NCI-H146 (cell line): ENCODE measurements around the gene IGSF21.
"Not testable (repeated sequence)": the region's sequence is repeated elsewhere in the genome, so short reads cannot be mapped to it uniquely, and the experiment has no call there.

Experiments
- DNase-seq: peaks from one replicate; lab custom pipeline; 2025; lab: John Stamatoyannopoulos, UW

IGSF21 gene

GRCh38 chr1:18400347-18401102, 292.9 kb downstream of the IGSF21 start:
- no peak for DNase-seq

DNA sequence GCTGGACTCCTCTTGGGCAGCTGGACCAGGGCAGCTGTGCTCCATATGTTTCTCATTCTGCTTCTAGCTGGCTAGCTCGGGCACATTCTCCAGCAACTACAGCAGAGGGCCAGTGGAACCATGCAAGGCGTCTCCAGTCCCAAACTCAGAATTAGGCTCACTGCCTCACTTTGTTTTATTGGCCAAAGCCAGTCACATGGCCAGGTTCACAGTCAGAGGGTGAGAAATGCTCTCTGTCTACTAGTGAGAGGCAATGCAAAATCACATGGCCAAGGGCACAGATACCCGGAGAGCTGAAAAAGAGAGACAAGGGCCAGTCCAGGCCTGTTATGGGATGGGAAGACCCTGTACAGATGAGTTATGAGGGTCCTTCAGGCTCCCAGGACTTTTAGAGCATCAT, 294.3 kb downstream of the IGSF21 start:
- no peak for DNase-seq

- no peak for DNase-seq
Observed at GRCh38 chr1:18404460-18404859, 296.9 kb downstream of the IGSF21 start.

GRCh38 chr1:18407166-18408045, 299.8 kb downstream of the IGSF21 start:
- DNase-seq = no peak

- DNase-seq = no peak
Observed at GRCh38 chr1:18408656-18409370, 301.2 kb downstream of the IGSF21 start.

DNA sequence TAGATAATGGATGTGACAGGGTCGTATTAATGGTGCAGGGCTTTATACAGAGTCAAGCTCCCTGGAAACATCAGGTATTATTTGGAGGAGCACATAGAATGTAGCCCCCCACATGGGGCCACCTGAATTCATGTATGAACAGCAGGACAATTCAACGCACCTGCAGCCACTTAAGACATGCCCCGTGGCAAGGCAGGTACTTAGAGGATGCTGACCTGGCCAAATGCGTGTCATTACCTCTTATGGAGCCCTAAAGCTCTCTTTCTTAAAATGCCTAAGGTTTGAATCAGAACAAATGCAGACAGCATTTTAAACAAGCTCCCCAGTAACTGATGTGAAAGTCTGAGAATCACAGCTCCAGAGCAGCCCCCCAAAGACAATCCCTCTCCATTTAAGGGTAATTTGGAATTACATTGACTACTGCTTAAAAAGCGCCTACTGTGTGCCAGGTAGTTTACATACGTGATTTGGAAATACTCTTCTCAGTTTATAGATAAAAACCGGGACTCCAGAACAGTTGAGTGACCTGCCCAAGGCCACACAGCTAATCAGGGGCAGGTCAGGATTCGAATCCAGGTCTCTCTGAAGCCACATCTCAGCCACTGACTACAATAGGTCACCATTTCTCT, 302.1 kb downstream of the IGSF21 start:
- DNase-seq = no peak

GRCh38 chr1:18410407-18410806, 302.8 kb downstream of the IGSF21 start:
- no peak for DNase-seq

- no peak for DNase-seq
Observed at GRCh38 chr1:18411321-18411720, 303.7 kb downstream of the IGSF21 start.

GRCh38 chr1:18411820-18412641, 304.4 kb downstream of the IGSF21 start:
- no peak for DNase-seq

- DNase-seq = no peak
Observed at GRCh38 chr1:18412882-18413353, 305.3 kb downstream of the IGSF21 start.

- no peak for DNase-seq
Observed at GRCh38 chr1:18413541-18414305, 306.1 kb downstream of the IGSF21 start.

GRCh38 chr1:18414321-18414720, 306.7 kb downstream of the IGSF21 start:
- DNase-seq = no peak

DNA sequence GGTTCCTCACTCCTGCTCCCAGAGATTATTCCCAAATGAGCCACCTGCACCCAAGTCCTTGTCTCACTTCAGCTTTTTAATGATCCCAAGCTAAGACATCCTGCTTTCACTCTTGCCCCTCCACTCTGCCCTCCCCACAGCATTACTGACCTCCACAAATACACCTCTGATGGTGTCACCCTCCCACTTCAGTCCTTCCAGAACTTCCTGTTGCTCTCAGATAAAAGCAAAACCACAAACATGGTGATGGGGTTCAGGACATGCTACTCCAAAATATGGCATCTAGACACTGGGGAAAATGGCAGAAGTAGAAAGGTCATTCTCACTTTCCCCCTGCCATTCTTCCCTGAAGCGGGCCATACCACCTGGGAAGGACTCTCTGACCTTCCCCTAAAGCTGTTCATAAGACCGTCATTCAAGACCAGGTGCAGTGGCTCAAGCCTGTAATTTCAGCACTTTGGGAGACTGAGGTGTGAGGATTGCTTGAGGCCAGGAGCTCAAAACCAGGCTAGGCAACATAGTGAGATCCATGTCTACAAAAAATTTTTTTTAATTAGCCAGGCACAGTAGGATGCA, 307.4 kb downstream of the IGSF21 start:
- no peak for DNase-seq

GRCh38 chr1:18415448-18416027, 307.9 kb downstream of the IGSF21 start:
- no peak for DNase-seq

DNA sequence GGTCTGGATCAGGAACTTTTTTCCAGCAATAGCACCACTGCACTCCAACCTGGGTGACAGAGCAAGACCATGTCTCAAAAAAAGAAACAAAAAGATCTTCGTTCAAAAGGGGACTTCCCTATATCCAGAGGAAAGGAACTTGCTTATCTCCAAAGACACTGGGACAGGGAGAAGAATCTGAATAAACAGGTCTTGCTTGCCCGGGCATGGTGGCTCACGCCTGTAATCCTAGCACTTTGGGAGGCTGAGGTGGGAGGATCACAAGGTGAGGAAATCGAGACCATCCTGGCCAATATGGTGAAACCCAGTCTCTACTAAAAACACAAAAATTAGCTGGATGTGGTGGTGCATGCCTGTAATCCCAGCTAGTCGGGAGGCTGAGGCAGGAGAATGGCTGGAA, 308.5 kb downstream of the IGSF21 start:
- DNase-seq = not testable (repeated sequence)

DNA sequence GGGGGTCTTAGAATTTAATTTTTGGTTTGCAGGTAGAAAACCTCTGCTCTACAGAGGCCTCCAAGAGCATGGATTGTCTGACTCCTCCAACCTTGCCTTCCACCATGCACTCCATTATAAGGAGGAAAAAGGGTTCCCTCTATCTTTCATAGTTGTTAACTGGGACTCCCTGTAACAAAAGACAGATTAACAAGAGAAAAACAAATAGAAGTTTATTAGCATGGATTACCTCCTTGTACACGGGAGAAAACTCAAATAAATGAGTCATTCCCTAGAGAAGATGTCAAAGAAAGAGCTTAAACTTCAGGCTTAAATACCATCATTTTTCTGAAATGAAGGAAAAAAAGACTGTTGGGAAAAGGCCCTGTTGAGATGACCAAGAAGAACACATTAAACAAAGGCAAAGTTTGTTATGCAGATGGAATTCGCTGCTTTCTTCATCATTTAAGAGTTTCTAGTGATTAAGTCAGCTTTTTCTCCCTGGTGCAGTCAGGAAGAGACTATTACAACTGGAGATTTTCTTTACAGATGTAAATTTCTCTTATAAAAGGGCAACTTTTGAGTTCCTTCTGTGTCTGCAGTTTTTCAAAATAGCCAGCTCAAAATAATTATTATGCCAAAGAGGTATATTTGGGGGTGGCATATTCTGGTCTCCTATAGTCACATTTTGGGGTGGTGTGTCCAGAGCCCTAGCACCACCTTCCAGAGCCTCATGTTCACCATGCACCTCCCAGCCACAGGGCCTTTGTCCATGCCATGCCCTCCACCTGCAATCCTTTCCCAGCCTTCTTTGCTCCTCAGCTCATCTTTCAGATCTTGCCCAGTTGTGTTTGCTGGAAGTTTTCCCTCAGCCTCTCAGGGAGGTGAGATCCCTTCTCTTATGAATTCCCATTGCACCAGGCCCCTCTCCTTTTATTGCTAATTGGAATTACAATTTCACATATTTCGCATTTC, 310.0 kb downstream of the IGSF21 start:
- no peak for DNase-seq

GRCh38 chr1:18419113-18419844, 311.7 kb downstream of the IGSF21 start:
- no peak for DNase-seq

GRCh38 chr1:18419845-18420184, 312.2 kb downstream of the IGSF21 start:
- DNase-seq = no peak
